ENCODE measurements around the gene DNAH5.

The DNAH5 gene

DNA sequence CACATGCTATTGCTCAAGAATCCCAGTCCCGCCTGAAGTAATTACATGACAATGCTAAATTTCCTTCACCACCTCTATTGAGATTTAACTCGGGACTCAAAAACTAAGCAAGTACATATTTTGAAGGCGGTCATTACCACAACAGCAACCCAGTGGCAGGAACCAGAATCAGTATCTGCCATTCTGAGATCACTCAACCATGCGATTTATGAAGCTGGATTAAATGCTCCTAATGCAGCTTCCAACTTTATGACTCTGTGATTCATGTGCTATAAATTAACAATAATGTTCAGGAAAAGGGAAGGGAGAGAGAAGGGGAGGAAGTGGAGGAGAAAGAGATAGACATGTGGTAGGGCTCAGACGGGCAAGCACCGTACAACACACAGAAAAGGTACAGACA lies 194.7 kb downstream of the DNAH5 start:
- Histone ChIP-seq H3K9me2 (ENCODE audit: low read depth, low read length) (no peaks in the 10 kb centered on the region; the same call in 1 of the 2 replicates), H3K9me3 (ENCODE audit: low read length) (no peaks in the 10 kb centered on the region), H2AFZ (ENCODE audit: low read length) (no peak overlapping the region), H3K36me3 (ENCODE audit: insufficient read depth, low read length) (no peaks in the 10 kb centered on the region), H3F3A (ENCODE audit: insufficient read depth, low read length) (no peaks in the 10 kb centered on the region), H3K4me1 (ENCODE audit: insufficient read depth, low read length, severe bottlenecking) (no peaks in the 10 kb centered on the region), H3K79me2 (ENCODE audit: insufficient read depth, low read length) (no peaks in the 10 kb centered on the region), H3K4me3 (ENCODE audit: low read depth, low read length, poor library complexity, severe bottlenecking) (no peak overlapping the region), H3K9ac (ENCODE audit: low read length) (no peak overlapping the region), H4K20me1 (ENCODE audit: insufficient read depth, low read length) (no peaks in the 10 kb centered on the region), H3K27me3 (ENCODE audit: insufficient read depth, low read length) (no peaks in the 10 kb centered on the region), H3K4me2 (ENCODE audit: low read length) (no peak overlapping the region), H3K27ac (ENCODE audit: low read depth, low read length, poor library complexity, severe bottlenecking) (no peak overlapping the region)
- TF ChIP-seq EZH2 (IDR thresholded peaks at IDR 0.05; ENCODE audit: borderline replicate concordance, low read length): no peak
- TF ChIP-seq, protein P1, sequence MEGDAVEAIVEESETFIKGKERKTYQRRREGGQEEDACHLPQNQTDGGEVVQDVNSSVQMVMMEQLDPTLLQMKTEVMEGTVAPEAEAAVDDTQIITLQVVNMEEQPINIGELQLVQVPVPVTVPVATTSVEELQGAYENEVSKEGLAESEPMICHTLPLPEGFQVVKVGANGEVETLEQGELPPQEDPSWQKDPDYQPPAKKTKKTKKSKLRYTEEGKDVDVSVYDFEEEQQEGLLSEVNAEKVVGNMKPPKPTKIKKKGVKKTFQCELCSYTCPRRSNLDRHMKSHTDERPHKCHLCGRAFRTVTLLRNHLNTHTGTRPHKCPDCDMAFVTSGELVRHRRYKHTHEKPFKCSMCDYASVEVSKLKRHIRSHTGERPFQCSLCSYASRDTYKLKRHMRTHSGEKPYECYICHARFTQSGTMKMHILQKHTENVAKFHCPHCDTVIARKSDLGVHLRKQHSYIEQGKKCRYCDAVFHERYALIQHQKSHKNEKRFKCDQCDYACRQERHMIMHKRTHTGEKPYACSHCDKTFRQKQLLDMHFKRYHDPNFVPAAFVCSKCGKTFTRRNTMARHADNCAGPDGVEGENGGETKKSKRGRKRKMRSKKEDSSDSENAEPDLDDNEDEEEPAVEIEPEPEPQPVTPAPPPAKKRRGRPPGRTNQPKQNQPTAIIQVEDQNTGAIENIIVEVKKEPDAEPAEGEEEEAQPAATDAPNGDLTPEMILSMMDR (IDR thresholded peaks at IDR 0.05; ENCODE audit: low read length): no peak

DNA sequence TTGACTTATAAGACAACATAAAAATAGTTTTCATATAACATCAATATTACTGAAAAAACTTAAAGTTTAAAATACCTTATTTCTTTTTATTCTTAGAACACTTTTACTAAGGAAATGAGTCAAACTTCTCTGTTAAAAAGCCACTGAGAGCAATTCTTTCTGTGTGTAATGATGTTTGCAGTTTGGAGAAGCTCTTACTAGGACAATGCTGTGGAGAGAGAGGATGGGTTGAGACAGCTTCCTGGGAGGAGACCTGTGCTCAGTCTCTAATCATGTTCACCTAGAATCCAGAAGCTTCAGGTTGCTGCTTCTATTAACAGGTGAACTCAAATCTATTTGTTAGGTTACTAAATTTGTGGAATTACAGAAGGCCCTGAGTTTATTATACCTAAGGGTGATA lies 198.5 kb downstream of the DNAH5 start:
- H3K9me2 ChIP-seq (ENCODE audit: low read depth, low read length): no peaks in the 10 kb centered on the region; the same call in 1 of the 2 replicates
- H3K9ac ChIP-seq (ENCODE audit: low read length): no peak overlapping the region
- H3K27ac ChIP-seq (ENCODE audit: low read depth, low read length, poor library complexity, severe bottlenecking): no peak overlapping the region
- H3K36me3 ChIP-seq (ENCODE audit: insufficient read depth, low read length): no peaks in the 10 kb centered on the region
- H2AFZ ChIP-seq (ENCODE audit: low read length): no peak overlapping the region
- no peak overlapping the region for H3K4me3 ChIP-seq (ENCODE audit: low read depth, low read length, poor library complexity, severe bottlenecking)
- H3K4me2 ChIP-seq (ENCODE audit: low read length): no peak overlapping the region
- no peaks in the 10 kb centered on the region for H3K9me3 ChIP-seq (ENCODE audit: low read length)
- H3F3A ChIP-seq (ENCODE audit: insufficient read depth, low read length): no peaks in the 10 kb centered on the region
- no peaks in the 10 kb centered on the region for H4K20me1 ChIP-seq (ENCODE audit: insufficient read depth, low read length)
- no peaks in the 10 kb centered on the region for H3K4me1 ChIP-seq (ENCODE audit: insufficient read depth, low read length, severe bottlenecking)
- no peaks in the 10 kb centered on the region for H3K79me2 ChIP-seq (ENCODE audit: insufficient read depth, low read length)
- no peaks in the 10 kb centered on the region for H3K27me3 ChIP-seq (ENCODE audit: insufficient read depth, low read length)
- TF ChIP-seq, protein P1 (IDR thresholded peaks at IDR 0.05; ENCODE audit: low read length): no peak
- TF ChIP-seq EZH2 (IDR thresholded peaks at IDR 0.05; ENCODE audit: borderline replicate concordance, low read length): no peak

DNA sequence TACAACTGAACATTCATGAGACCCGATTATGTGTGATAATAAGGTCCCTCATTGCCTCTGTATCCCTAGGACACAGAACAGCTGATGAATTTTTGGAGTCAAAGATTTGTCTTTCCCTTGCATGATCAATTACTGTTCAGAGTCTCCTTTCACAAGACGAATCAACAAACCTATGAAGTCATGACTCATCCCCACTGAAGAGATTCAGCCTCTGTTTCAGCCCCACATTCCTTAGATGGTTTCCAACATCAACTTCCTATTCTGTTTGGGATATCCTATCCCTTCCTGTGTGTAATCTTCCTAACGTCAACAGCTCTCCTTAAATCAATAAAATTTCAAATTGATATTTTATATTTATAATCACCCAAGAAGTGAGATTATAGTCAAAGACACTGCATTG lies 199.0 kb downstream of the DNAH5 start:
- no peak overlapping the region for H3K4me3 ChIP-seq (ENCODE audit: low read depth, low read length, poor library complexity, severe bottlenecking)
- no peaks in the 10 kb centered on the region for H3K36me3 ChIP-seq (ENCODE audit: insufficient read depth, low read length)
- H3K27me3 ChIP-seq (ENCODE audit: insufficient read depth, low read length): no peaks in the 10 kb centered on the region
- no peak overlapping the region for H3K27ac ChIP-seq (ENCODE audit: low read depth, low read length, poor library complexity, severe bottlenecking)
- H3K4me1 ChIP-seq (ENCODE audit: insufficient read depth, low read length, severe bottlenecking): no peaks in the 10 kb centered on the region
- no peaks in the 10 kb centered on the region for H4K20me1 ChIP-seq (ENCODE audit: insufficient read depth, low read length)
- H3K9me2 ChIP-seq (ENCODE audit: low read depth, low read length): no peaks in the 10 kb centered on the region
- H3F3A ChIP-seq (ENCODE audit: insufficient read depth, low read length): no peaks in the 10 kb centered on the region
- TF ChIP-seq, protein P1 (IDR thresholded peaks at IDR 0.05; ENCODE audit: low read length): no peak
- TF ChIP-seq EZH2 (IDR thresholded peaks at IDR 0.05; ENCODE audit: borderline replicate concordance, low read length): no peak
- no peak overlapping the region for H3K9ac ChIP-seq (ENCODE audit: low read length)
- H3K79me2 ChIP-seq (ENCODE audit: insufficient read depth, low read length): no peaks in the 10 kb centered on the region
- no peak overlapping the region for H2AFZ ChIP-seq (ENCODE audit: low read length)
- no peak overlapping the region for H3K4me2 ChIP-seq (ENCODE audit: low read length)
- no peaks in the 10 kb centered on the region for H3K9me3 ChIP-seq (ENCODE audit: low read length)
